A549 (cell line): ENCODE measurements around the gene TMEM232. TPM values are rescaled to one million over a fixed set of nuclear protein-coding genes. Genes with fewer than 3 reads are reported as not detected.

ENCODE experiments used
- ATAC-seq, 2 experiments: fragments of 200-7000 bp in 1 of 2; fragments of >200 bp in 1 of 2; cut with Nextera tagmentation in 1 of 2; cut with Tn5 transposase in 1 of 2; 3 replicates each; pipeline versions ENCODE4 v1.8.0 to v1.9.1; 2018 to 2020; ENCODE audit warnings: mild to moderate bottlenecking in 1 of 2, moderate library complexity in 1 of 2
- CTCF ChIA-PET: fragments of 300-600 bp; sonication (Branson Sonifier 250); formaldehyde crosslinking; extraction: SDS; loops from one replicate; lab custom pipeline; 2021; ENCODE audit warnings: antibody characterized with exemption, inconsistent platforms; lab: Yijun Ruan, JAX
- POLR2A ChIA-PET: fragments of 350-600 bp; formaldehyde crosslinking; extraction: SDS; loops from one replicate; lab custom pipeline; 2021; ENCODE audit warnings: antibody characterized with exemption, inconsistent platforms; lab: Yijun Ruan, JAX
- DNase-seq, 2 experiments: peaks; one replicate each; pipeline versions ENCODE4 v3.0.0 to v3.0.0-alpha.2; 2011 to 2016; ENCODE audit warnings: low read depth in 1 of 2, low spot score in 1 of 2
- FAIRE-seq: peaks from 2 replicates; lab custom pipeline; 2011; peaks lifted over from hg19 to GRCh38; lab: Jason Lieb, UNC
- H3K27ac ChIP-seq, 2 experiments: fragments of >200 bp; sonication (Bioruptor Twin); formaldehyde crosslinking; 3 replicates each; pipeline ENCODE4 v1.5.1; 2016 to 2017
- H3K4me1 ChIP-seq: fragments of >200 bp; sonication (Bioruptor Twin); formaldehyde crosslinking; 3 replicates; pipeline ENCODE4 v1.6.1; 2016
- H3K4me2 ChIP-seq: fragments of >200 bp; sonication (Bioruptor Twin); formaldehyde crosslinking; 3 replicates; pipeline ENCODE4 v1.6.1; 2016
- H3K4me3 ChIP-seq: fragments of >200 bp; sonication (Bioruptor Twin); formaldehyde crosslinking; 3 replicates; pipeline ENCODE4 v1.5.1; 2016
- H3K9me3 ChIP-seq: fragments of >200 bp; sonication (Bioruptor Twin); formaldehyde crosslinking; 3 replicates; pipeline ENCODE4 v1.6.1; 2016
- BHLHE40 ChIP-seq: IDR thresholded peaks from 2 replicates; pipeline ENCODE4 v1.6.1; 2012; ENCODE audit warnings: low read depth, low read length, inconsistent platforms
- CBX8 ChIP-seq: fragments of 200-600 bp; sonication (generic); IDR thresholded peaks from 2 replicates; pipeline ENCODE4 v1.6.1; 2016
- CHD2 ChIP-seq: fragments of 150-350 bp; IDR thresholded peaks from 2 replicates; pipeline ENCODE4 v1.6.1; 2014; ENCODE audit warnings: low read length; ENCODE audit not compliant: partially characterized antibody
- EP300 ChIP-seq, 2 experiments: fragments of >200 bp; sonication (Bioruptor Twin); formaldehyde crosslinking; IDR thresholded peaks; 2 replicates in 1 of 2; 3 replicates in 1 of 2; pipeline ENCODE4 v1.6.1; 2016 to 2017
- FOXS1 ChIP-seq: fragments of 250-450 bp; sonication (Bioruptor Pico); IDR thresholded peaks from 2 replicates; pipeline ENCODE4 v1.5.0; 2020; ENCODE audit warnings: mild to moderate bottlenecking, moderate library complexity
- GATA3 ChIP-seq: IDR thresholded peaks from 2 replicates; pipeline ENCODE4 v1.6.1; 2012; ENCODE audit warnings: borderline replicate concordance
- HDAC2 ChIP-seq: fragments of 200-600 bp; sonication (generic); IDR thresholded peaks from 2 replicates; pipeline ENCODE4 v1.6.1; 2016
- HOXA7 ChIP-seq: fragments of 250-450 bp; sonication (Bioruptor Pico); IDR thresholded peaks from 2 replicates; pipeline ENCODE4 v1.5.0; 2020; ENCODE audit warnings: mild to moderate bottlenecking, moderate library complexity
- HOXB5 ChIP-seq: fragments of 250-450 bp; sonication (Bioruptor Pico); IDR thresholded peaks from 2 replicates; pipeline ENCODE4 v1.5.0; 2020; ENCODE audit warnings: mild to moderate bottlenecking, moderate library complexity
- JUN ChIP-seq, 2 experiments: fragments of >200 bp; sonication (Bioruptor Twin); formaldehyde crosslinking; IDR thresholded peaks; 2 replicates in 1 of 2; 3 replicates in 1 of 2; pipeline ENCODE4 v1.6.1; 2016 to 2017
- JUNB ChIP-seq: fragments of >200 bp; sonication (Bioruptor Twin); formaldehyde crosslinking; IDR thresholded peaks from 2 replicates; pipeline ENCODE4 v1.6.1; 2016
- KDM5A ChIP-seq: fragments of 200-600 bp; sonication (generic); IDR thresholded peaks from 2 replicates; pipeline ENCODE4 v1.6.1; 2016; ENCODE audit warnings: antibody characterized with exemption, mild to moderate bottlenecking
- MAFK ChIP-seq: fragments of 450-650 bp; IDR thresholded peaks from 2 replicates; pipeline ENCODE4 v1.6.1; 2014; ENCODE audit not compliant: partially characterized antibody
- MAZ ChIP-seq: fragments of 150-350 bp; IDR thresholded peaks from 2 replicates; pipeline ENCODE4 v1.6.1; 2014; ENCODE audit warnings: antibody characterized with exemption, low read depth, low read length, borderline replicate concordance
- PHF8 ChIP-seq: fragments of 200-600 bp; sonication (generic); IDR thresholded peaks from 2 replicates; pipeline ENCODE4 v1.6.1; 2016; ENCODE audit warnings: low read depth, mild to moderate bottlenecking, antibody characterized with exemption, moderate library complexity, borderline replicate concordance
- POLR2AphosphoS2 ChIP-seq: conservative IDR thresholded peaks from 2 replicates; pipeline ENCODE4 v1.6.1; 2012; ENCODE audit warnings: low read length, improper control_type of control experiment, inconsistent platforms
- RAD21 ChIP-seq, 2 experiments: fragments of >200 bp in 1 of 2; sonication (Bioruptor Twin) in 1 of 2; formaldehyde crosslinking in 1 of 2; IDR thresholded peaks in 1 of 2; conservative IDR thresholded peaks in 1 of 2; 2 replicates in 1 of 2; 3 replicates in 1 of 2; pipeline ENCODE4 v1.6.1; 2012 to 2018; ENCODE audit warnings: inconsistent platforms in 1 of 2
- RARB ChIP-seq: fragments of 250-450 bp; sonication (Bioruptor Pico); IDR thresholded peaks from 2 replicates; pipeline ENCODE4 v1.8.0; 2021; ENCODE audit warnings: mild to moderate bottlenecking, moderate library complexity
- RCOR1 ChIP-seq: fragments of 150-350 bp; IDR thresholded peaks from 2 replicates; pipeline ENCODE4 v1.6.1; 2014; ENCODE audit warnings: antibody characterized with exemption, low read length, low read depth
- RFX5 ChIP-seq: fragments of 450-650 bp; IDR thresholded peaks from 2 replicates; pipeline ENCODE4 v1.7.1; 2014; ENCODE audit warnings: antibody characterized with exemption, mild to moderate bottlenecking, moderate library complexity
- RNF2 ChIP-seq: fragments of 200-600 bp; sonication (generic); IDR thresholded peaks from 2 replicates; pipeline ENCODE4 v1.6.1; 2016; ENCODE audit warnings: low read depth, mild to moderate bottlenecking, antibody characterized with exemption, moderate library complexity, borderline replicate concordance
- SREBF2 ChIP-seq: fragments of 450-650 bp; IDR thresholded peaks from 2 replicates; pipeline ENCODE4 v1.6.1; 2014; ENCODE audit warnings: mild to moderate bottlenecking, moderate library complexity
- TFCP2L1 ChIP-seq: fragments of 250-450 bp; sonication (Bioruptor Pico); IDR thresholded peaks from 2 replicates; pipeline ENCODE4 v1.5.0; 2021; ENCODE audit warnings: mild to moderate bottlenecking
- ZC3H11A ChIP-seq: fragments of 450-650 bp; IDR thresholded peaks from 2 replicates; pipeline ENCODE4 v1.6.1; 2014; ENCODE audit warnings: antibody characterized with exemption, mild to moderate bottlenecking
- ZFP36 ChIP-seq: fragments of 450-650 bp; IDR thresholded peaks from 2 replicates; pipeline ENCODE4 v1.6.1; 2014; ENCODE audit warnings: borderline replicate concordance; ENCODE audit not compliant: partially characterized antibody
- WGBS: methylation state at CpG from one replicate; pipeline ENCODE4 v1.1.6; 2017; ENCODE audit errors: missing lambda C conversion rate; 5-methylcytosine and 5-hydroxymethylcytosine counted together
- polyA plus RNA-seq, 4 experiments: library from polyadenylated mRNA; depleted of rRNA in 3 of 4; stranded (reverse); fragments of >200 nt; fragmentation: RNase III in 1 of 4; extraction: RNeasy Plus Mini Kit Qiagen cat#74134 plus additional on column Dnase treatment in 1 of 4; gene quantifications; 2 replicates in 3 of 4; 3 replicates in 1 of 4; pipeline ENCODE4 v1.2.3, GENCODE V29; 2011 to 2017
- TF ChIP-seq, protein P1 (sequence below): IDR thresholded peaks from 2 replicates; pipeline ENCODE4 v1.6.1; 2012; ENCODE audit warnings: low read depth, borderline replicate concordance
- TF ChIP-seq, protein P2 (sequence below): IDR thresholded peaks from 2 replicates; pipeline ENCODE4 v1.6.1; 2012
- TF ChIP-seq, protein P3 (sequence below): IDR thresholded peaks from 2 replicates; pipeline ENCODE4 v1.6.1; 2012

TMEM232 gene
- polyA plus RNA-seq, 2 of the 4 experiments (the other 2 are of a cell fraction) = 0.12 to 0.39 TPM

DNA sequence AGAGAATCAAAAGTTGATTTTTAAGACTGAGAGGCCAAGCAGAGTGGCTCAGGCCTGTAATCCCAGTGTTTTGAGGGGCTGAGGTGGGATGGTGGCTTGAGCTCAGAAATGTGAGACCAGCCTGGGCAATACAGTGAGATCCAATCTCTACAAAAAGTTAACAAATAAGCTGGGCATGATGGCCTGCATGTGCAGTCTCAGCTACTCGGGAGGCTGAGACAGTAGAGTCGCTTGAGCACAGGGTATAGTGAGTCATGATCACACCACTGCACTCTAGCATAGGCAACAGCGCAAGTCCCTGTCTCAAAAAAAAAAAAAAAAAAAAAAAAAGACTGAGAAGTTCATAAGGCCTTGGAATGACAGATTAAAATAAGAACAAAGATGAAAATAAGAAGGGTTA is 177.2 kb downstream of the TMEM232 start:
- Histone ChIP-seq H3K4me2 (no peak overlapping the region), H3K27ac (no peak overlapping the region), H3K4me1 (no peaks in the 10 kb centered on the region), H3K4me3 (no peak overlapping the region), H3K9me3 (no peaks in the 10 kb centered on the region)
- no peak for DNase-seq
- no peak for FAIRE-seq
- WGBS = 25% methylated on average over 3 of the region's 3 CpGs
- TF ChIP-seq BHLHE40 (no peak), MAFK (no peak)
- ChIA-PET POLR2A (no interaction called here), CTCF (no interaction called here)
- no peak for ATAC-seq

DNA sequence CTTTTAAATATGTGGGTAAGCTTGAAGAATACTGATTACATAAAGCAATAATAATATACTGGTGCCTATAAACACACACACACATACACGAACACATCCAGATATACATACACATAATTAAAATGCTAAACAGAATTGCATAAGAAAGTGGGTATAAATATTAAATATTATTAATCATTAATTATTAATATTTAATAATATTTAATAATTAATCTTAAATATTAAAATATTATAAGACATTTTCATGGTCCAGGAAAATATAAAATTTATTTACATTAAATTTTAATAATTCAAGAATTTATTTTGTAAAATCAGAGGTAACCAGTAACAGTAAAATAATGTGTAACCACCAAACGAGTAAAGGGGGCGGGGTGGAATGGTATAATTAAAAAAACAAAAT is 178.3 kb downstream of the TMEM232 start:
- no peak for TF ChIP-seq GATA3
- TF ChIP-seq RAD21 (conservative IDR thresholded peaks at IDR 0.05 in 1 of 2, IDR thresholded peaks at IDR 0.05 in 1 of 2) = no peak
- no peak for TF ChIP-seq FOXS1 (CRISPR knock-in tag)
- no peak for TF ChIP-seq ZC3H11A
- no peak for TF ChIP-seq RARB (CRISPR knock-in tag)
- TF ChIP-seq CHD2 = no peak
- TF ChIP-seq HOXB5 (CRISPR knock-in tag) = no peak
- no peak for TF ChIP-seq RCOR1
- TF ChIP-seq JUNB = no peak
- TF ChIP-seq HDAC2 = no peak
- TF ChIP-seq, protein P1, sequence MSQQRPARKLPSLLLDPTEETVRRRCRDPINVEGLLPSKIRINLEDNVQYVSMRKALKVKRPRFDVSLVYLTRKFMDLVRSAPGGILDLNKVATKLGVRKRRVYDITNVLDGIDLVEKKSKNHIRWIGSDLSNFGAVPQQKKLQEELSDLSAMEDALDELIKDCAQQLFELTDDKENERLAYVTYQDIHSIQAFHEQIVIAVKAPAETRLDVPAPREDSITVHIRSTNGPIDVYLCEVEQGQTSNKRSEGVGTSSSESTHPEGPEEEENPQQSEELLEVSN = no peak
- no peak for TF ChIP-seq PHF8
- no peak for TF ChIP-seq RNF2
- no peak for TF ChIP-seq TFCP2L1 (CRISPR knock-in tag)
- no peak for TF ChIP-seq CBX8
- TF ChIP-seq JUN (IDR thresholded peaks at IDR 0.05) = no peak
- TF ChIP-seq MAZ = no peak
- TF ChIP-seq, protein P2, sequence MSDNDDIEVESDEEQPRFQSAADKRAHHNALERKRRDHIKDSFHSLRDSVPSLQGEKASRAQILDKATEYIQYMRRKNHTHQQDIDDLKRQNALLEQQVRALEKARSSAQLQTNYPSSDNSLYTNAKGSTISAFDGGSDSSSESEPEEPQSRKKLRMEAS = no peak
- TF ChIP-seq EP300 (IDR thresholded peaks at IDR 0.05) = no peak
- 45% methylated on average over 3 of the region's 3 CpGs for WGBS
- Histone ChIP-seq H3K9me3 (no peaks in the 10 kb centered on the region), H3K4me1 (no peaks in the 10 kb centered on the region), H3K27ac (no peak overlapping the region), H3K4me3 (no peak overlapping the region), H3K4me2 (no peak overlapping the region)
- POLR2A ChIA-PET = no interaction called here
- DNase-seq (no peak), ATAC-seq (no peak), FAIRE-seq (no peak)
- CTCF ChIA-PET = no interaction called here

DNA sequence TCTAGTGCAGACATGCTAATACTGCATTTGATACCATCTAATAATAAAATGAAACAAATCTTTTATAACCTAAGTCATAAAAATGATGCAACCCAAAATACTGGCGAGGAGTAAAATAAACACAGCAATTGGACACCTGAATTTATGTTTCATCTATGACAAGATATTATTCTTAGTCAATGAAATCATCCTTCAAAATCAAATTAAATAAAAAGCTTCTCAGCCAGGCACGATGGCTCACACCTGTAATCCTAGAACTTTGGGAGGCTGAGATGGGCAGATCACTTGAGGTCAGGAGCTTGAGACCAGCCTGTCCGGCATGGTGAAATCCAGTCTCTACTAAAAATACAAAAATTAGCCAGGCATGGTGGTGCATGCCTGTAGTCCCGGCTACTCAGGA is 179.0 kb downstream of the TMEM232 start:
- H3K4me1 ChIP-seq = no peaks in the 10 kb centered on the region
- CTCF ChIA-PET = no interaction called here
- no peak for TF ChIP-seq EP300 (IDR thresholded peaks at IDR 0.05)
- TF ChIP-seq KDM5A = no peak
- TF ChIP-seq POLR2AphosphoS2 = no peak
- no peak for TF ChIP-seq MAZ
- TF ChIP-seq HOXB5 (CRISPR knock-in tag) = no peak
- no peak for TF ChIP-seq HOXA7 (CRISPR knock-in tag)
- TF ChIP-seq CBX8 = no peak
- TF ChIP-seq RFX5 = no peak
- TF ChIP-seq ZFP36 = no peak
- TF ChIP-seq FOXS1 (CRISPR knock-in tag) = no peak
- no peak for TF ChIP-seq PHF8
- TF ChIP-seq, protein P3, sequence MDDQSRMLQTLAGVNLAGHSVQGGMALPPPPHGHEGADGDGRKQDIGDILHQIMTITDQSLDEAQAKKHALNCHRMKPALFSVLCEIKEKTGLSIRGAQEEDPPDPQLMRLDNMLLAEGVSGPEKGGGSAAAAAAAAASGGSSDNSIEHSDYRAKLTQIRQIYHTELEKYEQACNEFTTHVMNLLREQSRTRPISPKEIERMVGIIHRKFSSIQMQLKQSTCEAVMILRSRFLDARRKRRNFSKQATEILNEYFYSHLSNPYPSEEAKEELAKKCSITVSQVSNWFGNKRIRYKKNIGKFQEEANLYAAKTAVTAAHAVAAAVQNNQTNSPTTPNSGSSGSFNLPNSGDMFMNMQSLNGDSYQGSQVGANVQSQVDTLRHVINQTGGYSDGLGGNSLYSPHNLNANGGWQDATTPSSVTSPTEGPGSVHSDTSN = no peak
- TF ChIP-seq SREBF2 = no peak
- H3K4me3 ChIP-seq = no peak overlapping the region
- FAIRE-seq (no peak), DNase-seq (no peak), ATAC-seq (no peak)
- H3K4me2 ChIP-seq = no peak overlapping the region
- POLR2A ChIA-PET = no interaction called here
- H3K27ac ChIP-seq = no peak overlapping the region
- no peaks in the 10 kb centered on the region for H3K9me3 ChIP-seq
- 34% methylated on average over 4 of the region's 4 CpGs for WGBS
